GM12872 (cell line): Measurements from ENCODE around the gene CPEB3.

Experiments used
- TF ChIP-seq, protein P1 (sequence below): IDR thresholded peaks from 3 replicates; pipeline ENCODE4 v1.5.1; 2011; ENCODE audit warnings: low read depth, mild to moderate bottlenecking, low read length, moderate library complexity; ENCODE audit not compliant: insufficient read depth

Gene CPEB3

DNA sequence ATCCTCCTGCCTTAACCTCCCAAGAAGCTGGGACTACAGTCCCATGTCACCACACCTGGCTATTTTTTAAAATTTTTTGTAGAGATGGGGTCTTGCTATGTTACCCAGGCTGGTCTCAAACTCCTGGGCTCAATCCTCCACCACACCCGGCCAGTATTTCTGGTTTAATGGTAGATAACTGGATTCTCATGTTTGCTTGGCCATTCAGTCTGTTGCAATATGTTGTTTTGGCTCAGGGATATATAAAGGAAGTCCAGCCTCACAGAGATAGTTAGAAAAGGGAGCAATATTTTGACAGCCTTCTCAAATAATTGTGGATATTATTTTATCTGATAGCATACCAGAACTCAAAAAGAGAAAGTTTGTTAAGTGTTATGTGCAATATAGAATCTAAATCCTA lies 284.9 kb downstream of the CPEB3 start:
- TF ChIP-seq, protein P1, sequence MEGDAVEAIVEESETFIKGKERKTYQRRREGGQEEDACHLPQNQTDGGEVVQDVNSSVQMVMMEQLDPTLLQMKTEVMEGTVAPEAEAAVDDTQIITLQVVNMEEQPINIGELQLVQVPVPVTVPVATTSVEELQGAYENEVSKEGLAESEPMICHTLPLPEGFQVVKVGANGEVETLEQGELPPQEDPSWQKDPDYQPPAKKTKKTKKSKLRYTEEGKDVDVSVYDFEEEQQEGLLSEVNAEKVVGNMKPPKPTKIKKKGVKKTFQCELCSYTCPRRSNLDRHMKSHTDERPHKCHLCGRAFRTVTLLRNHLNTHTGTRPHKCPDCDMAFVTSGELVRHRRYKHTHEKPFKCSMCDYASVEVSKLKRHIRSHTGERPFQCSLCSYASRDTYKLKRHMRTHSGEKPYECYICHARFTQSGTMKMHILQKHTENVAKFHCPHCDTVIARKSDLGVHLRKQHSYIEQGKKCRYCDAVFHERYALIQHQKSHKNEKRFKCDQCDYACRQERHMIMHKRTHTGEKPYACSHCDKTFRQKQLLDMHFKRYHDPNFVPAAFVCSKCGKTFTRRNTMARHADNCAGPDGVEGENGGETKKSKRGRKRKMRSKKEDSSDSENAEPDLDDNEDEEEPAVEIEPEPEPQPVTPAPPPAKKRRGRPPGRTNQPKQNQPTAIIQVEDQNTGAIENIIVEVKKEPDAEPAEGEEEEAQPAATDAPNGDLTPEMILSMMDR: no peak

DNA sequence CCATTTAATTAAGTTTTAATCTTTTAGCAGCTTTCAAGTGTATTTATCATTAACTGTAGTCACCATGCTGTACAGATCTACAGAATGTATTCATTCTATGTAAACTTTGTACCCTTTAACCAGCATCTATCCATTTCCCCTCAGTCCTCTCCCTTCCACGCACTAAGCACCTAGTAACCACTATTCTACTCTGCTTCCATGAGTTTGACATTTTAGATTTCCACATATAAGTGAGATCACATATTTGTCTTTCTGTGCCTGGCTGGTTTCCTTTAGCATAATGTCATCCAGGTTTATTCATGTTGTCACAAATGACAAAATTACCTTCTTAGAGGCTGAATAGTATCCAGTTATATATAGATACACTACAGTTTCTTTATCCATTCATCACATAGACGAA lies 287.6 kb downstream of the CPEB3 start:
- TF ChIP-seq, protein P1: no peak

DNA sequence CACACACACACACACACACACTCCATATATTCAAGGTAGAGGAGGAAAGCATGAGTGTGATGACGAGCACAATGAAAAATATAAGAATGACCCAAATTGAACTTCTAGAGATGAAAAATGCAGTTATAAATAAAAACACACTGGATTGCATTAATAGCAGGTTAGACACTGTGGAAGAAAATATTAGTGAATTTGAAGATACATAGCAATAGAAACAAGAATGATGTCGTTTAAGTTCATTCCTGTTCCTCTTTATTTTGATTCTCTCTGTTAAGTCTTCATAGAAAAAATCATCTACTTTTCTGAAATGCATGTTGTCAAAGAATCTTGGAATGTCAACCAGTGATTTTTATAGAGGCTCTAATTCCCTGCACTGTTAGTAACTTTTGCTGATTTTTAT lies 288.9 kb downstream of the CPEB3 start:
- TF ChIP-seq, protein P1: no peak

DNA sequence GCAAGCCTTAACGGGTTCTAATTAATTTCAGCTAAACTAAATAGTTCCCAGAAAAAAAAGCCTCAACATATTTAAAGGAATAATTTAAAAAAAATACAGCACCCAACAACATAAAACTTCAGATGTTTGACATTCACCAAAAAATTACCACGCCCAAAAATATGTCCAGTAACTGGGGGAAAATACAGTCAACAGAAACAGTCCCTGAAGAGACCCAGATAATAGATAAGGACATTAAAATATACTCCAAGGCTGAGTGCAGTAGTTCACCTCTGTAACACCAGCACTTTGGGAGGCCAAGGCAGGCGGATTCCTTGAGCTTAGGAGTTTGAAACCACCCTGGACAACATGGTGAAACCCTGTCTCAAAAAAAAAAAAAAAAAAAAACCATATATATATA lies 289.3 kb downstream of the CPEB3 start:
- TF ChIP-seq, protein P1: no peak
